GM10266 (cell line): ENCODE data around the gene CFAP57.
A peak's percentile ranks its signal among the peaks of the same experiment; 100 is the strongest.
"Not testable (repeated sequence)": the region's sequence is repeated elsewhere in the genome, so short reads cannot be mapped to it uniquely, and the experiment has no call there.

Experiments used
- DNase-seq: peaks from one replicate; pipeline ENCODE4 v3.0.0; 2012; ENCODE audit errors: extremely low spot score
- CTCF ChIP-seq: IDR thresholded peaks from 2 replicates; pipeline ENCODE4 v1.5.1; 2012; ENCODE audit warnings: mild to moderate bottlenecking, low read depth; ENCODE audit not compliant: control insufficient read depth, insufficient read depth; ENCODE audit errors: missing control alignments

Gene CFAP57

GRCh38 chr1:43207229-43207853 is 35.2 kb downstream of the CFAP57 start:
- TF ChIP-seq CTCF, result no peak
- DNase-seq, result no peak

- not testable (repeated sequence) for DNase-seq
Measured at GRCh38 chr1:43208277-43208676, 36.1 kb downstream of the CFAP57 start.

- no peak for DNase-seq
- no peak for TF ChIP-seq CTCF
Measured at GRCh38 chr1:43214501-43215444, 42.6 kb downstream of the CFAP57 start.

GRCh38 chr1:43217747-43218146 is 45.6 kb downstream of the CFAP57 start:
- TF ChIP-seq CTCF, result no peak
- DNase-seq, result no peak

- no peak for TF ChIP-seq CTCF
- peak; percentile 50 for DNase-seq
Measured at GRCh38 chr1:43220905-43221778, 49.0 kb downstream of the CFAP57 start.

- no peak for DNase-seq
- no peak for TF ChIP-seq CTCF
Measured at GRCh38 chr1:43221797-43222196, 49.7 kb downstream of the CFAP57 start.

- no peak for DNase-seq
- no peak for TF ChIP-seq CTCF
Measured at GRCh38 chr1:43222879-43223278, 50.7 kb downstream of the CFAP57 start.
